ENCODE results near the gene OR9A2.

The OR9A2 gene, protein sequence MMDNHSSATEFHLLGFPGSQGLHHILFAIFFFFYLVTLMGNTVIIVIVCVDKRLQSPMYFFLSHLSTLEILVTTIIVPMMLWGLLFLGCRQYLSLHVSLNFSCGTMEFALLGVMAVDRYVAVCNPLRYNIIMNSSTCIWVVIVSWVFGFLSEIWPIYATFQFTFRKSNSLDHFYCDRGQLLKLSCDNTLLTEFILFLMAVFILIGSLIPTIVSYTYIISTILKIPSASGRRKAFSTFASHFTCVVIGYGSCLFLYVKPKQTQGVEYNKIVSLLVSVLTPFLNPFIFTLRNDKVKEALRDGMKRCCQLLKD

GRCh38 chr7:143027032-143027431, at the start of gene OR9A2:
TSS of gene OR9A2 (minus strand) at chr7:143027132. CDS start at chr7:143027132, 0 bp downstream.
- DNase-seq (ENCODE audit: extremely low read depth in 1 of 2, low read depth in 1 of 2): no peak

DNA sequence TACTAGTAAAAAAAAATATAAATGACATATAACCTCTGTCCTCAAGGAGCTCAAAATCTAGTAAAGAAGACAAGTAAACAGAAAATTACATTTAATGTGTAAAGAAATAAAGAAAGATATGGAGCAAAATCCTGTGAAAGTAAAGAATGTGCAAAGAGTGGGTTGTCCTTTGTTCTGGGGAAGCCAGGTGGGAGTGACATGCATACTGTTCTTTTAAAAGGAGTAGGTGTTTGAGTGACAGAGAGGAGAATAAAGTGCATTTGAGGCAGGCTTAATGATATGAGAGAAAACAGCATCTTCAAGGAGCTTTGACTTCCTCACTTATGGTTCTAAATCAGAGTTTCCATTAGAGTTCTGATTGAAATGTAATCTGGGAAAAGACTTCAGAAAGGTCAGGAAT, 47.2 kb upstream of the OR9A2 start:
- DNase-seq (ENCODE audit: extremely low read depth in 1 of 2, low read depth in 1 of 2): no peak

DNA sequence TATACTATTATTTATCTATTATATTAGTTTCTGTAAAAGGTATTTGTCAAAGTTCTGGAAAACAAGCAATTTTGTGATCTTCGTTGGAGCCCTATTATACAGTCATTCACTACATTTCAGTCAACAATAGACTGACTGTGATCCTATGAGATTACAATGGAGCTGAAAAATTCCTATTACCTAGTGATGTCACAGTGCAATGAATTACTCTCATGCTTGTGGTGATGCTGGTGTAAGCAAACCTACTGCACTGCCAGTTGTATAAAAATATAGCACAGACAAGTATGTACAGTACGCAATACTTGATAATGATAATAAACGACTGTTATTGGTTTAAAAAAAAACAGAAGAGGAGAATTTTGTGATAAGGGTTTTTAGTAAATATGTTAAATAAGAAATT, 46.6 kb upstream of the OR9A2 start:
- no peak for DNase-seq (ENCODE audit: extremely low read depth in 1 of 2, low read depth in 1 of 2)

DNA sequence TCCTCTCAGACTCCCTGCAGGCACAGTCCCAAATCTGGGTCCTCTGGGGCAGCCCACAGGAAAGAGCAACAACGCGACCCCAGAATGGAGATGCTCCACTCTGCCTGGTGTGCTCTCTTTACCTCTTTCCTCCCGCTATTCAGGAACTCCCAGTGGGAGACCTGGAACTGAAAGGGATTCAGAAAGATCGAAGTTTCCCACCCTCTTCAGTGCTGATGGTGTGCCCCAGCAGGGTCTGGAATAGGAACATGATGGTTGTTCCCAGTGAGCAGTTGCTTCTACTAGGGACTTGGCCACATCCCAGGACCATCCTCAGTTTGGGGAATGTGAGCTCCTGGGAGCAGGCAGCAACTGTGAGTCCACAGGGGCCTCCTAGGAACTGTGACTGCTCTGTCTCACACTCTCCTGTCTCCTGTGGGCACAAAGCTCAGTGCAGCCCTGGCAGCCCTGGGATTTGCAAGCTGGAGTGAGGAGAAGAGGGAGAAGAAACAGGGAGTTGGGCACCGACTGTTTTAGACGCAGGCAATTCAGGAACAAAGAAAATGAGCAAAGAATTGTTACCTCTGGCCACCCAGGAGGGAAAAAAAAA, 43.1 kb upstream of the OR9A2 start:
- no peak for DNase-seq (ENCODE audit: extremely low read depth in 1 of 2, low read depth in 1 of 2)

DNA sequence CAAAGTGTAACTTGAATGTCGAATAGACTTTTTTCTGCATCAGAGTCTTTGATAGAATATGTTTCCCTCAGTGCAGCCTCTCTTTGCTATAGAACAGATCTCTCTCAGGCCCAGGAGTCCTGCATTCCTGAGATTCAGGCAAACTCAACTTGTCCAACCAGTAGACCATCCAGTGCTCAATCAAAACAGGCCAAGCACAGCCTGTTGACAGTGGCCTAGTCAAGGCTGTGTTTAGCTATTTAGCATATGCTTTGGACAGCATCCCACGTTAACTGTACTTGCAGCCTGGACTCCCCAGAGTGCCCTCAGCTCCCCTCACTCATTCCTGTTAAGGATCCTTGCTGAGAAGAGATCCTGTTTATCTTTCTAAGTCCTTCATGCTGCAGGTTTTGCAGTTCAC, 41.5 kb upstream of the OR9A2 start:
- no peak for DNase-seq (ENCODE audit: extremely low read depth in 1 of 2, low read depth in 1 of 2)

DNA sequence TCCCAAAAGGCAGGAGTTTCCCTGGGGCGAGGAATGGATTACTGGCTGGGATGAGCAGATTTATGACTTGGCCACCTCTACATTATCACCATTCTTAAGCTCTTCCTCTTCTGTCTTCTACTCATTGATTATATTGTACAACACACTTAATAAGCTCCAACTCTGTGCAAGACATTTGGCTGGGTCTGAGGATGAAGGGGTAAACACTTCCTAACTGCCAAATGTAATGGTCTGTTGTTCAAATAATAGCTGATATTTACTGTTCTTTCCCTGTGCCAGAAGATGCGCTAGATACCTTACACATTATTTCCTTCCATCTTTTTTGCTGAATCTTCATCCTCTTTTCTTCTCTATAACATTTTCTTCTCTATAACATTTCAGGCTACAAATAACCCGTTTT, 36.8 kb upstream of the OR9A2 start:
- no peak for DNase-seq (ENCODE audit: extremely low read depth in 1 of 2, low read depth in 1 of 2)

DNA sequence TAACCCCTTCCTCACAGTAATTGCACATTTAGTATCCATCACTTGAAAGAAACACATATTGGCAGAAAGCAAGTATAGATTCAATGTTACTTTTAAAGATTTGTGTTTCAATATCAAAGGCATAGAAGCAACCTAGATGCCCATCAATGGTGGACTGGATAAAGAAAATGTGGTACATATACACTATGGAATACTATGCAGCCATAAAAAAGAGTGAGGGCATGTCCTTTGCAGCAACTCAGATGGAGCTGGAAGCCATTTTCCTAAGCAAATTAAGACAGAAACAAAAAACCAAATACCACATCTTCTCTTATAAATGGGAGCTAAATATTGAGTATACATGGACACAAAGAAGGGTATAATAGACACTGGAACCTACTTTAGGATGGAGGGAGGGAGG, 28.8 kb upstream of the OR9A2 start:
- no peak for DNase-seq (ENCODE audit: extremely low read depth in 1 of 2, low read depth in 1 of 2)

DNA sequence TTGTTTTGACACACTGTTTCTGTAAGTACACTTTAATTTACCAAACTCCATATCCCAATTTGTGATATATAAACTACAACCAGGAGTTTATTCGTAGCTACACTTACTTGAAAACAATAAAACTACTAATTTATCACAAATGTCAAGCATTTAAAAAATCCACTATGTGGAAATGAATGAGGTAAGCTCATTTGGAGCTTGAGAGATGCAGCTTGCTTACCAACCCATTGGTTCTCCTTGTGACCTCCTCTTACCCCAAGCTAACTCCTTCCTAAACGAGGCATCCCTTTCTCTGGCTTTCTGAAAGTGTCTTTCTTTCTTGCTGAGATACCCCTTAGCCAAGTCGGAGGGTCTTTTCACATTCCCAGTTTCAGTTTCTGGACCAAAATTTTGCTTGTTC, 27.7 kb upstream of the OR9A2 start:
- no peak for DNase-seq (ENCODE audit: extremely low read depth in 1 of 2, low read depth in 1 of 2)

- no peak for DNase-seq (ENCODE audit: extremely low read depth in 1 of 2, low read depth in 1 of 2)
These were observed 25.1 kb upstream of the OR9A2 start, which contains the start of gene OR6V1 for GRCh38 chr7:143052041-143052440. TSS of gene OR6V1 (plus strand) at chr7:143052341. CDS start at chr7:143052341, 0 bp downstream.

DNA sequence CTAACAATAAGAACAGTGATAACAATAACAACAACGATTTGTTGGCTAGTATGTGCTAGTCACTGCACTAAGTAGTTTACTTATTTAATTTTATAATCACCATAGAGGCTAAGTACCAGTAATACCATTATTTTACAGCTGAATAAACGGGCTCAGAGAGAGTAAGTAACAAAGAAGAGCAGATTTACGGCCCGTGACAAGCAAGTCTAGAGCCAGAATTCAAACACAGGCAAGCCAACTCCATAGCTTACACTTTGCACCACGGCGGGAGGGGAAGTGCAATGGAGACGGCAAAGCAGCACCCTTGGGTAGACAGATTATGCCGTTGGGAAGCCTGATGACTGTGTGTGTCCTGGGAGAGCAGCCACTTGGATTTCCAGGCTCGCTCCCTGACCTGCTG, 24.0 kb upstream of the OR9A2 start:
- DNase-seq (ENCODE audit: extremely low read depth in 1 of 2, low read depth in 1 of 2): no peak

DNA sequence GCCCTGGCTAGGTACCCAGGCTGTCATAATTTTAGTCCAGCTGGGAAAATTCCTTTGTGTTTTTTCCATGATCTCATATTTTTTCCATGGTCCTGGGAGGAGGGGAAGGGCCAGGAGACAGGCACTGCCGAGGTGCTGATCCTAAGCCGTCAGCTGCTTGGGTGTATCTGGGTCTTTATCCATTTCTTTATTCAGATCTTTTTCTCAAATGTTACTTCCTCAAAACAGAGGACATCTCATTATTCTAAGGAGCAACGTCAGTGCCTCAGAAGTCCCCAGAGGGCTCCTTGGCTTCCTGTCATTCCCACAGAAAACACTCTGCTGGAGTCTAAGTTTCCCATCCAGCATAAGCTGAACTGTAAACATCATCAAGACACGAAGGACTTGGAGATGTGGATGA, 22.4 kb upstream of the OR9A2 start:
- no peak for DNase-seq (ENCODE audit: extremely low read depth in 1 of 2, low read depth in 1 of 2)

- no peak for DNase-seq (ENCODE audit: extremely low read depth in 1 of 2, low read depth in 1 of 2)
These were observed 21.9 kb upstream of the OR9A2 start for GRCh38 chr7:143048827-143049226.

- no peak for DNase-seq (ENCODE audit: extremely low read depth in 1 of 2, low read depth in 1 of 2)
These were observed 20.4 kb upstream of the OR9A2 start for GRCh38 chr7:143047326-143047725.

GRCh38 chr7:143046426-143046851, 19.5 kb upstream of the OR9A2 start:
- no peak for DNase-seq (ENCODE audit: extremely low read depth in 1 of 2, low read depth in 1 of 2)

- DNase-seq (ENCODE audit: extremely low read depth in 1 of 2, low read depth in 1 of 2): no peak
These were observed 16.5 kb upstream of the OR9A2 start for GRCh38 chr7:143043391-143043790.

DNA sequence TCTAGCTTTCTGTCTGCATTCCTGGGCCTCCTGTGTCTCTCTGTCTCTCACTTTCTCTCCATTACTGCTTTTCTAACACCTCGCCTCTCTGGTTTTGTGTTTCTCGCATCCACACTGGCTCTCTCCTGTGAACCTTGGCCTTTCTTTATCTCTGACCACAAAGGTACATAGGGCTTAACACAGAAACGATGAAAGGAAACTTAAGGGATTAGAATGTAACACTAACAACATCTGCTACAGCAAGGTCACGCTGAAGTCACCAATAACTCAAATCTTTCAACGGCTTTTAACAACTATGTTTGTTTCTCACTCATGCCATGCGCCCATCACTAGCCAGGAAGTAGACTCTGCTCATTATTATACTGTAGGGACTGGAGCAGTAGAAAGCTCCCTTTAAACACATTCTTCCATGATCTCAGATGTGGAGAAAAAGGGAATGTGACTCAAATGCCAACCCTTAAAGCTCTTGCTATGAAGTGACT, 15.9 kb upstream of the OR9A2 start:
- DNase-seq (ENCODE audit: extremely low read depth in 1 of 2, low read depth in 1 of 2): no peak

DNA sequence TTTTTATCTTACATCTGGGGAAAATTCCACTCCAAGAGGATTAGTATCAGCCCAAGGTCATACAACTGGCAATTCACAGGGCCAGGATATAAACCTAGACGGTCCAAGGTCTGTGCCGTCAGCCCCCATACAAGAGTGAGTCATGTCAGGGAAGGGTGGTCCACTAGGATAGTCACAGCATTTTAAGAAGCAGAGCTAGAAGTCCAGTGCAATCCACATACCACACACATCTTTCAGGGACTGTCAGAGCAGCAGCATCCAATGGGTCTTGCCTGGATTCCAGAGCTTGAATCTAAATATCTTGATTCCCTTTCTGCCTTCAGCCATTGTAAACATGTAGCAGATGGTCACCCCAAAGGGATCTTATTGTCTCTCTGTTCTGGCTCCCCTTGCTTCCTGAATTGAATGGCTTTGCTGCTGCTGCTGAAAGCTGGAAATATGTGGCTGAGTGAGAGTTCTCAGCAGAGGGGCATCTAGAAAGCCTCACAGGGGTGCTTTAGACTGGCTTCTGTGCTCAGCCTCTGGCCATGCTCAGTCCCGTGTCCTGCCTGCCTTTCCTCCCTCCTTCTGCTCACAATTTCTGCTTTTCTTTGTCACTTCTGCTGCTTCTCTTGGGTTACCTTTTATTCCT, 15.3 kb upstream of the OR9A2 start:
- no peak for DNase-seq (ENCODE audit: extremely low read depth in 1 of 2, low read depth in 1 of 2)

- DNase-seq (ENCODE audit: extremely low read depth in 1 of 2, low read depth in 1 of 2): no peak
These were observed 14.4 kb upstream of the OR9A2 start for GRCh38 chr7:143041346-143041745.

DNA sequence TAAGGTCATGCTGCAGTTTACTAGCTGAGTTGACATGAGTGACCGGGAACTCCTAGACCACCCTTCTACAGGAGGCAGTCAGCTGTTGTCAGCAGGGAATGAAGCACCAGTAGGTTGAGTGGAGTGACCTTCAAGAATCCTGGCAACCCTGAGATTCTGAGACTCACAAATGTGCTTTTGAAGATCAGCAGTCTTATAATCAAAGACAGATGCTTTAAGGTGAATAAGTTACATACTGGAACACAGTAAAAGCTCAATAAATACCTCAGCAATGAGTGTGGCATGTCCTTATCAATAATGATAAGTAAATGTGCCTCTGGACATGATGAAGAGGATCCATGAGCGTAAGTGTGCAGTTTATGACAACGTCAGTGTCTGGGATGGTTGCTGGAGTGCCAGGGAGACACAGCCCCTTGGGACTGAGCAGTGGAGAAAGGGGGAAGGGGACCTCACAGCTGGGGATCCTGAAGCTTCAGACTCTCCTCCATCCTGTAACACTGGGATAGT, 13.3 kb upstream of the OR9A2 start:
- DNase-seq (ENCODE audit: extremely low read depth in 1 of 2, low read depth in 1 of 2): no peak

DNA sequence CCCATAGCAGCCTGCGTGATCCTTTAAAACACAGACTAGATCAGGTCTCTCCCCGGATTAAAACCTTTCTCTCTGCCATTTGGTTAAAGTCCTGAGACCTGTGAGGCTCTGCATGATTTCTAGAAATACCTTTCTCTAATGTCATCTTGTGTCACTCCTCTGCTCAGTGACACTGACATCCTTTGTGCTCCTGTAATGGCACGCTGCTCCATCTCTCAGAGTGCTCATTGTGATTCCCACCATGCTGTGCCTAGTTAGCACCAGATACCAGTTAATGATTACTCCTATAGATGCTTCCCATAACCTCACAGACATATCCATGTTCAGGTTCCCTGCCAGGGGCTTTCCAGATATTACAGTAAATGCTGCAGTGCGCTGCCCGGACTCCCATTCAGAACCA, 11.7 kb upstream of the OR9A2 start:
- DNase-seq (ENCODE audit: extremely low read depth in 1 of 2, low read depth in 1 of 2): no peak

DNA sequence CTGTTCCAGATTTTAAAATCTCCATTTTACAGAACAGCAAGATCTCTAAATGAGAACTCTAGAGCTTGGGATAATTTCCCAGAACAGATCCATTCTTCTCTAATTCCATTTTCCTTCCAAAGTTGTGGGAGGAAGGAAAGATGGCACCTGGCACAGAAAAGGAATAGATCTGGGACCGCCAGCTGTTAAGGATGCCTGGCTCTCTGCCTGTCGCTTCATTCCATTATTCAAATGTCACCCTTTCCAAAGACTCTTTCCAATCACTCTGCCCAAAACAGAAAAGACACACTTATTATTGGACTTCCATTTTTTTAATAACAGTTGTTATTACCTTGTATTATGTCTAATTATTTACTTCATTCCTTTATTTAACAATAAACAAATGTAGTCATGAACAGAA, 751 bp upstream of the OR9A2 start:
- DNase-seq (ENCODE audit: extremely low read depth in 1 of 2, low read depth in 1 of 2): no peak

GRCh38 chr7:143025371-143025770, 1.6 kb downstream of the OR9A2 start:
- no peak for DNase-seq (ENCODE audit: extremely low read depth in 1 of 2, low read depth in 1 of 2)
